NK-92 (cell line): ENCODE results near the gene CHCHD5.
"Not testable (repeated sequence)": the region's sequence is repeated elsewhere in the genome, so short reads cannot be mapped to it uniquely, and the experiment has no call there.

ENCODE experiments used
- DNase-seq: peaks from one replicate; lab custom pipeline; 2025; ENCODE audit not compliant: unreplicated experiment; lab: John Stamatoyannopoulos, UW

The CHCHD5 gene

DNA sequence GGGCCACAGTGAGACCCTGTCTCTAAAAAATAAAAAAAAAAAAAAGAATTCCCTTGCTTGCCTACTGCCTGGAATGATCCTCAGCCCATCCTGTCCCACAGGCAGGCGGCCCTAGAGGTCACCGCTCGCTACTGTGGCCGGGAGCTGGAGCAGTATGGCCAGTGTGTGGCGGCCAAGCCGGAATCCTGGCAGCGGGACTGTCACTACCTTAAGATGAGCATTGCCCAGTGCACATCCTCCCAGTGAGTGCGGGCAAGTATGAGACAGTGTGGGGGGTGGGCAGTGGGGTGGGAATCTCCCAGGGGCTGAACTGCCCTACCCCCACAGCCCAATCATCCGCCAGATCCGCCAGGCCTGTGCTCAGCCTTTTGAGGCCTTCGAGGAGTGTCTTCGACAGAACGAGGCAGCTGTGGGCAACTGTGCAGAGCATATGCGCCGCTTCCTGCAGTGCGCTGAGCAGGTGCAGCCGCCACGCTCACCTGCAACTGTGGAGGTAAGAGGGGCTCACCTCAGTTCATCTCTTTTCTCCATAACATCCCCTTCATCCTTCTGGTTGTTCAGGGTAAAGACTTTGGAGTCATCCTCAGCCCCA, 1.6 kb downstream of the CHCHD5 start:
- no peak for DNase-seq

- DNase-seq: no peak
Measured at GRCh38 chr2:112588611-112589045, 4.2 kb downstream of the CHCHD5 start.

- DNase-seq: no peak
Measured at GRCh38 chr2:112591413-112591812, 7.0 kb downstream of the CHCHD5 start.

DNA sequence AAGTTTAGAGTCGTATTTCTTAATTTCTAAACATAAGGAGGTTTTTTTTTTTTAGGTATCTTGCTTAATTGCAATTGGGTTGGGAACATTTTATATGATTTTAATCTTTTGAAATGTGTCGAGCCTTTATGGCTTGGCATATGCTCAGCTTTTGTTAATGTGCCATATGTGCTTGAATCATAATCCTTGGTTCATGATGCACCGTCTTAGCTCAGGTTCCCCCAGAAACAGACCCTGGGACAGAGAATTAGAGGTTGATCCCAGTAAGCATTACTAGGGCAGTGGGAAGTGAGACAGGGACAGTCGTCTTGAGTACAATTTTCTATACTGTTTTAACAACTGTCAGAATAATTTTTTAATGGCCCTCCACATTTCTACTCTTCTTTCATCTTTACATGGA, 9.3 kb downstream of the CHCHD5 start:
- no peak for DNase-seq

DNA sequence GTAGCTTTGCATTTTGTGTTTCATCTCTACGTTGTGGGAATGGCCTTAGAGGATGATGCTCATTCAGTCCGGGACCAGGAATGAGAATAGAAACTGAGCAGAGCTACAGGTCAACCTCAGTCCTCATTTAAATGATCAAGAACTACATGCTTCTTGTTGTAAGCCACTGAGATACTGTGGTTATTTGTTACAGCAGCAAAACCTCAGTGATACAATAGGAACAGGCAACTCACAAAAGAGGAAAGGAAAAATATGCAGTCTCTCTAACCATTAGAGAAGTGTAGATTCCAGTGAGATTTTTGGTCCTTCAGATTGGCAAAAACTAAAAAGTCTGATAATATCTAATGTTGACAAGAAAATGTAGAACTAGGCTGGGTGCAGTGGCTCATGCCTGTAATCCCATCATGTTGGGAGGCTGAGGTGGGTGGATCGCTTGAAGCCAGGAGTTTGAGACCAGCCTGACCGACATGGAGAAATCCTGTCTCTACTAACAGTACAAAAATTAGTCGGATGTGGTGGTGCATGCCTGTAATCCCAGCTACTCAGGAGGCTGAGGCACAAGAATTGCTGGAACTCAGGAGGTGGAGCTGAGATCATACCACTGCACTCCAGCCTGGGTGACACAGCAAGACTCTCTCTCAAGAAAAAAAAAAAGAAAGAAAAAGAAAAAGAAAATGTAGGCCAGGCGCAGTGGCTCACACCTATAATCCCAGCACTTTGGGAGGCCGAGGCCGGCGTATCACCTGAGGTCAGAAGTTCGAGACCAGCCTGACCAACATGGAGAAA, 13.3 kb downstream of the CHCHD5 start:
- no peak for DNase-seq

GRCh38 chr2:112600634-112601033, 16.2 kb downstream of the CHCHD5 start:
- DNase-seq: no peak

GRCh38 chr2:112601754-112602153, 17.3 kb downstream of the CHCHD5 start:
- no peak for DNase-seq

DNA sequence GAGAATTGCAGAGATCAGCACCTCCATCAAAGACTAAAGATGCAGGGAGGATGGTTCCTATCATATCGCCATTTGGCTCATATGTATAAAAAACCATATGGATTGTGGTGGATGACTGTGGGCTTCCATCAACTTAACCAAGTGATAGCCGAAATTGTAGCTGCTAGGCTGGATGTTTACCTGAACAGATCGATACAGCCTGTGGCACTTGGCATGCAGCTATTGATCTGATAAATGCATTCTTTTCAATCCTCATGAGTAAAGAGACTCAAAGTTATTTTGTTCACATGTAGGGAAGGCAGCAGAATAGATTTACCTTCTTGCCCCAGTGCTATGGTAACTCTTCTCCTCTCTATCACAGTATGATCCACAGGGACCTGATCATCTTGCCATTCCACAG, 18.5 kb downstream of the CHCHD5 start:
- DNase-seq: no peak

DNA sequence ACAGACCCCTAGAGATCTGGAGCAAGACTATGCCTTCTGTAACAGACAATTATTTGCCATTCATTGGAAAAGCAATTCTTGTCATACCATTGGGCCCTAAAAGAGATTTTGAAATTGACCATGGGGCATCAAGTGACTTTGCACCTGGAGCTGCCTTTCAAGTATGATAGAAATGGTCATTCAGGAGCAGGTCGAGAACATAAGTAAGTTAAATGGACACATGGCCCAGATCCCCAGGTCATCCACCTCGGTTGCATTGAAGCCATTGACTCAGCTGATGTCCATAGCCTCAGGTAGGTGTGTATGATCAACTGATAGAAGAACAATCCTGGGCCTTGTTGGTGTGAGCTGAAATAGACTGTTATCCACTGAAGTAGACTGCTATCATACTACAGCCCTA, 19.3 kb downstream of the CHCHD5 start:
- no peak for DNase-seq

- no peak for DNase-seq
Measured at GRCh38 chr2:112604952-112605351, 20.5 kb downstream of the CHCHD5 start.

DNA sequence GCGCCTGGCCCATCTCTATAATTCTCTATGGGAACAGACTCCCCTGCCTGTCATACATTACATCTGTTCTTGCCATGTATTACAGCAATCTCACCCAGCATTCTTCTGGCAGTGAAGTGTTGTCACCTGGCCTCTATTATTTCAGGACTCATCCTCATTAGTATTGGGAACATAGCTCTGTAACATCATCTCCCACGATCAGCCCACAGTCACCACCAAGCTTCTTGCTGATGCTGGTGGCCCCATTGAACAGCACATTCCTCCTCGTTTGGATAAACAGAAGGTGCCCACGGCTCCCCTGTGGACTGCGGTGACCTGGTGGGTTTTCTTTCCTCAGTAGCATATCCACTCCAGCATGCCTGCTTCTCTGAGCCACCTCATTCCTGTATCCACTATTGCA, 21.5 kb downstream of the CHCHD5 start:
- no peak for DNase-seq

DNA sequence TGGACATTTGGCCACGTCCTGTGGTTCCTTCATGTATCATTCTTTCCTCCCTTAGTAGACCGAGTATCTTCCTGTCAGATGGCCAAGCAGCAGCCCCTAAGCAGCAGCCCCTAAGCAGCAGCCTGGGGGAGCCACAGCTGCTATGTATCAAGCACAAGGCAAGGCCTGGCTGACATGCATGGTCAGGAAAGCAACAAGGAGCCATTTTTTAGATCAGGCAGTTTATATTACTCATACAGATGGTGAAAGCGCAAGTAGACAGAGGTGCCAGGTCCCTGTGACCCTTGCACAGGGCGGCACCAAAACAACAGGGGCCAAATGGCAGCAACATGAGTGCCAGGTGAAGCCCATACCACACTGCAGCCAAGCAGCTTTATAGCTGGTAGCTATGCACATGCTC, 22.1 kb downstream of the CHCHD5 start:
- no peak for DNase-seq

- DNase-seq: no peak
Measured at GRCh38 chr2:112607680-112608438, 23.4 kb downstream of the CHCHD5 start.

GRCh38 chr2:112609320-112609719, 24.9 kb downstream of the CHCHD5 start:
- not testable (repeated sequence) for DNase-seq

- not testable (repeated sequence) for DNase-seq
Measured at GRCh38 chr2:112612283-112612682, 27.9 kb downstream of the CHCHD5 start.

DNA sequence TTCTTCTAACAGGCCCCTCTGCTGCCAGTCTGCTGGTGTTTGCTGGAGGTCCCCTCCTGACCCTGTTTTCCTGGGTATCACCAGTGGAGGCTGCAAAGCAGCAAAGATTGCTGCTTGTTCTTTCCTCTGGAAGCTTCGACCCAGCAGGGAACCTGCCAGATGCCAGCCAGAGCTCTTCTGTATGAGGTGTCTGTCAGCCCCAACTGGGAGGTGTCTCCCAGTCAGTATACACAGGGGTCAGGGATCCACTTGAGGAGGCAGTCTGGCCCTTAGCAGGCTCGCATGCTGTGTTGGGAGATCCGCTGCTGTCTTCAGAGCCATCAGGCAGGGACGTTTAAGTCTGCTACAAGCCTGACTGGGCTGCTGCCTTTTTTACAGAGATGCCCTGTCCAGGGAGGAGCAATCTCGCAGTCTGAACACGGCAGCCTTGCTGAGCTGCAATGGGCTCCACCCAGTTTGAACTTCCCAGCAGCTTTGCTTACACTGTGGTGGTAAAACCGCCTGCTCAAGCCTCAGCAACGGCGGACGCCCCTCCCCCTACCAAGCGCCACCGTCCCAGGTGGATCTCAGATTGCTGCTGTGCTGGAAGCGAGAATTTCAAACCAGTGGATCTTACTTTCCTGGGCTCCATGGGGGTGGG, 29.9 kb downstream of the CHCHD5 start:
- DNase-seq: no peak

GRCh38 chr2:112615051-112615450, 30.6 kb downstream of the CHCHD5 start:
- no peak for DNase-seq

DNA sequence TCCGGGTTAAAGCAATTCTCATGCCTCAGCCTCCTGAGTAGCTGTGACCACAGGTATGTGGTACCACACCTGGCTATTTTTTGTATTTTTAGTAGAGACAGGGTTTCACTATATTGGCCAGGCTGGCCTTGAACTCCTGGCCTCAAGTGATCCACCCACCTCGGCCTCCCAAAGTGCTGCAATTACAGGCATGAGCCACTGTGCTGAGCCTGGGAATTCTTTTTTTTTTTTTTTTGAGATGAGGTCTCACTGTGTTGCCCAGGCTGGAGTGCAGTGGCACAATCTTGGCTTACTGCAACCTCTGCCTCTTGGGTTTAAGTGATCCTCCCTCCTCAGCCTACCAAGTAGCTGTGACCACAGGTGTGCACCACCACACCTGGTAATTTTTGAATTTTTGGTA, 31.4 kb downstream of the CHCHD5 start:
- not testable (repeated sequence) for DNase-seq

GRCh38 chr2:112618383-112618782, 34.0 kb downstream of the CHCHD5 start:
- no peak for DNase-seq

GRCh38 chr2:112621790-112622527, 37.5 kb downstream of the CHCHD5 start:
- no peak for DNase-seq

DNA sequence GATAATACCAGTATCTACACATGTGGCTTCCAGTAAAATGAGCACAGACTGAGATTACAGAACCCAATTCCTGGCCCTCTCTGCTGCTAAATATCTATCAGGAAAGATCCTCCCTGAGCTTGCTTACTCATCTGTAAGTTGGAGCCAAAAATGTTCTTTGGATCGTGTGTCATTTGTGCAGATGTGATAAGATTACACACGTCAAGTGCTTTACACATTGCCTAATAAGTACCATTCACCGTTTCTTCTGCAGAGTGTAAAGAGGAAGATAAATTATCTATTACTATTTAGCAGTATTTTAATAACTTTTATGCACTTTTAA, 38.1 kb downstream of the CHCHD5 start:
- DNase-seq: no peak
